Esophagus muscularis mucosa (tissue), 4 donors: Measurements from ENCODE around the gene PROSER1. TPM values are rescaled to one million over a fixed set of nuclear protein-coding genes. Genes with fewer than 3 reads are reported as not detected.

Source experiments
- DNase-seq: peaks from one replicate; pipeline ENCODE4 v3.0.0-alpha.2; 2017; ENCODE audit errors: extremely low spot score
- H3K27ac ChIP-seq, 4 donors: fragments of 200-600 bp; sonication (generic); replicated peaks in 1 of 4; 1 replicate in 3 of 4; 2 replicates in 1 of 4; pipeline ENCODE4 v1.5.1; 2016 to 2019; ENCODE audit warnings: mild to moderate bottlenecking in 1 of 4
- H3K27me3 ChIP-seq, 4 donors: fragments of 200-600 bp; sonication (generic); one replicate each; pipeline versions ENCODE4 v1.5.1 to v1.6.0; 2016 to 2019
- H3K36me3 ChIP-seq, 4 donors: fragments of 200-600 bp; sonication (generic); one replicate each; pipeline ENCODE4 v1.5.1; 2016 to 2019
- H3K4me1 ChIP-seq, 4 donors: fragments of 200-600 bp; sonication (generic); one replicate each; pipeline ENCODE4 v1.5.1; 2016 to 2019
- H3K4me3 ChIP-seq, 4 donors: fragments of 200-600 bp; sonication (generic); 1 replicate in 2 of 4; 2 replicates in 2 of 4; pipeline ENCODE4 v1.5.1; 2016 to 2019; ENCODE audit warnings: mild to moderate bottlenecking in 4 of 4, moderate library complexity in 1 of 4
- H3K9me3 ChIP-seq, 4 donors: fragments of 200-600 bp; sonication (generic); 1 replicate in 3 of 4; 2 replicates in 1 of 4; pipeline ENCODE4 v1.5.1; 2016 to 2019
- CTCF ChIP-seq, 3 experiments: fragments of 200-600 bp in 2 of 3; fragments of 450-650 bp in 1 of 3; sonication (generic) in 2 of 3; IDR thresholded peaks; one replicate each; pipeline ENCODE4 v1.5.1; 2017 to 2019; ENCODE audit warnings: antibody characterized with exemption in 3 of 3, mild to moderate bottlenecking in 2 of 3, moderate library complexity in 1 of 3
- EP300 ChIP-seq: sonication (generic); formaldehyde crosslinking; IDR thresholded peaks from one replicate; pipeline ENCODE4 v1.6.1; 2017; ENCODE audit warnings: antibody characterized with exemption
- POLR2A ChIP-seq: fragments of 450-650 bp; IDR thresholded peaks from one replicate; pipeline ENCODE4 v1.6.1; 2017; ENCODE audit warnings: antibody characterized with exemption, moderate library complexity, mild to moderate bottlenecking, low read depth
- POLR2AphosphoS5 ChIP-seq, 2 donors: sonication (generic); formaldehyde crosslinking; IDR thresholded peaks; one replicate each; pipeline ENCODE4 v1.6.1; 2017; ENCODE audit warnings: antibody characterized with exemption in 2 of 2
- WGBS: methylation state at CpG from one replicate; pipeline ENCODE4 v1.1.5; 2018; 5-methylcytosine and 5-hydroxymethylcytosine counted together
- intact Hi-C: fragments of 100-400 bp; cut with DNase I; formaldehyde crosslinking; loops from one replicate; pipeline ENCODE4 v1.15.1; 2023
- total RNA-seq, 4 donors: library from RNA; depleted of rRNA; stranded (reverse); fragments of >200 nt; gene quantifications; one replicate each; pipeline versions ENCODE4 v1.1.0 to v1.2.1, GENCODE V29; 2016

PROSER1 gene
- total RNA-seq, 4 donors from 2014 or later = 9.1 to 16.9 (median 10.5) TPM

- TF ChIP-seq CTCF (IDR thresholded peaks at IDR 0.05) (no peak), POLR2AphosphoS5 (IDR thresholded peaks at IDR 0.05) (no peak), EP300 (no peak)
- peaks cover 0 to 3% (median 1%) of the 10 kb centered on the region in 4 donors for H3K36me3 ChIP-seq
- DNase-seq = no peak
- no peaks in the 10 kb centered on the region for H3K4me1 ChIP-seq
- H3K27ac ChIP-seq = no peak overlapping the region
- no peaks in the 10 kb centered on the region for H3K27me3 ChIP-seq
- H3K9me3 ChIP-seq = no peaks in the 10 kb centered on the region
- intact Hi-C loops = no loop called here
- no peak overlapping the region for H3K4me3 ChIP-seq
These were observed 20.2 kb upstream of the PROSER1 start for GRCh38 chr13:39058040-39058439.

- Histone ChIP-seq H3K27me3 (no peaks in the 10 kb centered on the region), H3K9me3 (no peaks in the 10 kb centered on the region), H3K4me1 (no peaks in the 10 kb centered on the region), H3K27ac (no peak overlapping the region), H3K36me3 (peaks cover 0 to 6% (median 2%) of the 10 kb centered on the region in 4 donors), H3K4me3 (no peak overlapping the region)
- intact Hi-C loops = no loop called here
- WGBS = 100% methylated on average over 1 of the region's 1 CpG
- no peak for TF ChIP-seq CTCF (IDR thresholded peaks at IDR 0.05)
- TF ChIP-seq POLR2AphosphoS5 (IDR thresholded peaks at IDR 0.05) = no peak
- no peak for TF ChIP-seq EP300
- no peak for TF ChIP-seq POLR2A
- DNase-seq = no peak
These were observed 18.1 kb upstream of the PROSER1 start for GRCh38 chr13:39056018-39056417.

GRCh38 chr13:39054112-39054511 is 16.2 kb upstream of the PROSER1 start:
- intact Hi-C loops = loop anchor here (5.0 kb wide), 1 partner anchor 563 kb away; no protein-coding TSS in a partner anchor
- no peak overlapping the region for H3K4me3 ChIP-seq
- DNase-seq = no peak
- WGBS = 90% methylated on average over 3 of the region's 3 CpGs
- no peaks in the 10 kb centered on the region for H3K9me3 ChIP-seq
- no peaks in the 10 kb centered on the region for H3K27me3 ChIP-seq
- H3K4me1 ChIP-seq = no peaks in the 10 kb centered on the region
- peaks cover 0 to 10% (median 2%) of the 10 kb centered on the region in 4 donors for H3K36me3 ChIP-seq
- TF ChIP-seq POLR2AphosphoS5 (IDR thresholded peaks at IDR 0.05) = no peak
- no peak for TF ChIP-seq CTCF (IDR thresholded peaks at IDR 0.05)
- no peak for TF ChIP-seq POLR2A
- no peak for TF ChIP-seq EP300
- no peak overlapping the region for H3K27ac ChIP-seq

- H3K4me3 ChIP-seq = no peak overlapping the region
- intact Hi-C loops = loop anchor here (5.0 kb wide), 1 partner anchor 564 kb away; no protein-coding TSS in a partner anchor
These were observed 15.1 kb upstream of the PROSER1 start for GRCh38 chr13:39052944-39053343.

More at GRCh38 chr13:39052944-39053343, 15.1 kb upstream of the PROSER1 start:
- Histone ChIP-seq H3K4me1 (no peaks in the 10 kb centered on the region), H3K36me3 (peaks cover 0 to 10% (median 2%) of the 10 kb centered on the region in 4 donors), H3K9me3 (no peaks in the 10 kb centered on the region), H3K27ac (no peak overlapping the region), H3K27me3 (no peaks in the 10 kb centered on the region)
- no peak for DNase-seq
- no peak for TF ChIP-seq POLR2A
- TF ChIP-seq CTCF (IDR thresholded peaks at IDR 0.05) = no peak
- TF ChIP-seq EP300 = no peak
- TF ChIP-seq POLR2AphosphoS5 (IDR thresholded peaks at IDR 0.05) = no peak
- WGBS = 83% methylated on average over 6 of the region's 6 CpGs
